A549 (cell line): Measurements from ENCODE around the gene UNC5B. TPM values are rescaled to one million over a fixed set of nuclear protein-coding genes. Genes with fewer than 3 reads are reported as not detected.

Experiments used
- ATAC-seq, 2 experiments: fragments of 200-7000 bp in 1 of 2; fragments of >200 bp in 1 of 2; cut with Nextera tagmentation in 1 of 2; cut with Tn5 transposase in 1 of 2; 3 replicates each; pipeline versions ENCODE4 v1.8.0 to v1.9.1; 2018 to 2020; ENCODE audit warnings: mild to moderate bottlenecking in 1 of 2, moderate library complexity in 1 of 2
- CTCF ChIA-PET: fragments of 300-600 bp; sonication (Branson Sonifier 250); formaldehyde crosslinking; extraction: SDS; loops from one replicate; lab custom pipeline; 2021; ENCODE audit warnings: antibody characterized with exemption, inconsistent platforms; lab: Yijun Ruan, JAX
- POLR2A ChIA-PET: fragments of 350-600 bp; formaldehyde crosslinking; extraction: SDS; loops from one replicate; lab custom pipeline; 2021; ENCODE audit warnings: antibody characterized with exemption, inconsistent platforms; lab: Yijun Ruan, JAX
- DNase-seq, 2 experiments: peaks; one replicate each; pipeline versions ENCODE4 v3.0.0 to v3.0.0-alpha.2; 2011 to 2016; ENCODE audit warnings: low read depth in 1 of 2, low spot score in 1 of 2
- FAIRE-seq: peaks from 2 replicates; lab custom pipeline; 2011; peaks lifted over from hg19 to GRCh38; lab: Jason Lieb, UNC
- H3K27ac ChIP-seq, 2 experiments: fragments of >200 bp; sonication (Bioruptor Twin); formaldehyde crosslinking; 3 replicates each; pipeline ENCODE4 v1.5.1; 2016 to 2017
- H3K4me1 ChIP-seq: fragments of >200 bp; sonication (Bioruptor Twin); formaldehyde crosslinking; 3 replicates; pipeline ENCODE4 v1.6.1; 2016
- H3K4me2 ChIP-seq: fragments of >200 bp; sonication (Bioruptor Twin); formaldehyde crosslinking; 3 replicates; pipeline ENCODE4 v1.6.1; 2016
- H3K4me3 ChIP-seq: fragments of >200 bp; sonication (Bioruptor Twin); formaldehyde crosslinking; 3 replicates; pipeline ENCODE4 v1.5.1; 2016
- H3K9me3 ChIP-seq: fragments of >200 bp; sonication (Bioruptor Twin); formaldehyde crosslinking; 3 replicates; pipeline ENCODE4 v1.6.1; 2016
- ATOH8 ChIP-seq: fragments of 250-450 bp; sonication (Bioruptor Pico); IDR thresholded peaks from 2 replicates; pipeline ENCODE4 v1.5.0; 2020; ENCODE audit warnings: low read depth, mild to moderate bottlenecking, moderate library complexity
- BCL3 ChIP-seq: fragments of >200 bp; sonication (Bioruptor Twin); formaldehyde crosslinking; IDR thresholded peaks from 3 replicates; pipeline ENCODE4 v1.6.1; 2016
- BHLHE40 ChIP-seq: IDR thresholded peaks from 2 replicates; pipeline ENCODE4 v1.6.1; 2012; ENCODE audit warnings: low read depth, low read length, inconsistent platforms
- CHD2 ChIP-seq: fragments of 150-350 bp; IDR thresholded peaks from 2 replicates; pipeline ENCODE4 v1.6.1; 2014; ENCODE audit warnings: low read length; ENCODE audit not compliant: partially characterized antibody
- ESRRA ChIP-seq: fragments of 150-350 bp; IDR thresholded peaks from 2 replicates; pipeline ENCODE4 v1.6.1; 2014; ENCODE audit warnings: mild to moderate bottlenecking, low read length, borderline replicate concordance
- FOSB ChIP-seq: fragments of 250-450 bp; sonication (Bioruptor Pico); IDR thresholded peaks from 2 replicates; pipeline ENCODE4 v1.5.0; 2020; ENCODE audit warnings: mild to moderate bottlenecking, moderate library complexity
- HDAC2 ChIP-seq: fragments of 200-600 bp; sonication (generic); IDR thresholded peaks from 2 replicates; pipeline ENCODE4 v1.6.1; 2016
- HOXB5 ChIP-seq: fragments of 250-450 bp; sonication (Bioruptor Pico); IDR thresholded peaks from 2 replicates; pipeline ENCODE4 v1.5.0; 2020; ENCODE audit warnings: mild to moderate bottlenecking, moderate library complexity
- JUN ChIP-seq, 2 experiments: fragments of >200 bp; sonication (Bioruptor Twin); formaldehyde crosslinking; IDR thresholded peaks; 2 replicates in 1 of 2; 3 replicates in 1 of 2; pipeline ENCODE4 v1.6.1; 2016 to 2017
- KDM5A ChIP-seq: fragments of 200-600 bp; sonication (generic); IDR thresholded peaks from 2 replicates; pipeline ENCODE4 v1.6.1; 2016; ENCODE audit warnings: antibody characterized with exemption, mild to moderate bottlenecking
- MAX ChIP-seq: IDR thresholded peaks from 2 replicates; pipeline ENCODE4 v1.6.1; 2012
- NPAS2 ChIP-seq: fragments of 250-450 bp; sonication (Bioruptor Pico); IDR thresholded peaks from 2 replicates; pipeline ENCODE4 v1.8.0; 2022; ENCODE audit warnings: mild to moderate bottlenecking, moderate library complexity, borderline replicate concordance
- POLR2AphosphoS2 ChIP-seq: conservative IDR thresholded peaks from 2 replicates; pipeline ENCODE4 v1.6.1; 2012; ENCODE audit warnings: low read length, improper control_type of control experiment, inconsistent platforms
- RCOR1 ChIP-seq: fragments of 150-350 bp; IDR thresholded peaks from 2 replicates; pipeline ENCODE4 v1.6.1; 2014; ENCODE audit warnings: antibody characterized with exemption, low read length, low read depth
- REST ChIP-seq: fragments of 200-600 bp; sonication (generic); IDR thresholded peaks from 2 replicates; pipeline ENCODE4 v1.6.1; 2016; ENCODE audit warnings: antibody characterized with exemption, mild to moderate bottlenecking, moderate library complexity
- RNF2 ChIP-seq: fragments of 200-600 bp; sonication (generic); IDR thresholded peaks from 2 replicates; pipeline ENCODE4 v1.6.1; 2016; ENCODE audit warnings: low read depth, mild to moderate bottlenecking, antibody characterized with exemption, moderate library complexity, borderline replicate concordance
- USF2 ChIP-seq: fragments of 450-650 bp; IDR thresholded peaks from 2 replicates; pipeline ENCODE4 v1.6.1; 2014; ENCODE audit warnings: antibody characterized with exemption
- ZFP36 ChIP-seq: fragments of 450-650 bp; IDR thresholded peaks from 2 replicates; pipeline ENCODE4 v1.6.1; 2014; ENCODE audit warnings: borderline replicate concordance; ENCODE audit not compliant: partially characterized antibody
- ZNF302 ChIP-seq: fragments of 250-450 bp; sonication (Bioruptor Pico); IDR thresholded peaks from 2 replicates; pipeline ENCODE4 v1.9.0; 2021; ENCODE audit warnings: inconsistent platforms, mild to moderate bottlenecking, moderate library complexity
- ZSCAN20 ChIP-seq: fragments of 250-450 bp; sonication (Bioruptor Pico); IDR thresholded peaks from 2 replicates; pipeline ENCODE4 v1.8.0; 2022; ENCODE audit warnings: mild to moderate bottlenecking, moderate library complexity
- WGBS: methylation state at CpG from one replicate; pipeline ENCODE4 v1.1.6; 2017; ENCODE audit errors: missing lambda C conversion rate; 5-methylcytosine and 5-hydroxymethylcytosine counted together
- polyA plus RNA-seq, 4 experiments: library from polyadenylated mRNA; depleted of rRNA in 3 of 4; stranded (reverse); fragments of >200 nt; fragmentation: RNase III in 1 of 4; extraction: RNeasy Plus Mini Kit Qiagen cat#74134 plus additional on column Dnase treatment in 1 of 4; gene quantifications; 2 replicates in 3 of 4; 3 replicates in 1 of 4; pipeline ENCODE4 v1.2.3, GENCODE V29; 2011 to 2017
- TF ChIP-seq, protein P1 (sequence below): fragments of >200 bp; sonication (Bioruptor Twin); formaldehyde crosslinking; IDR thresholded peaks from 3 replicates; pipeline ENCODE4 v1.5.1; 2016
- TF ChIP-seq, protein P2 (sequence below): fragments of >200 bp; sonication (Bioruptor Twin); formaldehyde crosslinking; IDR thresholded peaks from 2 replicates; pipeline ENCODE4 v1.6.1; 2016
- TF ChIP-seq, protein P3 (sequence below): IDR thresholded peaks from 2 replicates; pipeline ENCODE4 v1.6.1; 2012

UNC5B gene
- polyA plus RNA-seq, 2 of the 4 experiments (the other 2 are of a cell fraction) = 0.14 to 1.0 TPM

DNA sequence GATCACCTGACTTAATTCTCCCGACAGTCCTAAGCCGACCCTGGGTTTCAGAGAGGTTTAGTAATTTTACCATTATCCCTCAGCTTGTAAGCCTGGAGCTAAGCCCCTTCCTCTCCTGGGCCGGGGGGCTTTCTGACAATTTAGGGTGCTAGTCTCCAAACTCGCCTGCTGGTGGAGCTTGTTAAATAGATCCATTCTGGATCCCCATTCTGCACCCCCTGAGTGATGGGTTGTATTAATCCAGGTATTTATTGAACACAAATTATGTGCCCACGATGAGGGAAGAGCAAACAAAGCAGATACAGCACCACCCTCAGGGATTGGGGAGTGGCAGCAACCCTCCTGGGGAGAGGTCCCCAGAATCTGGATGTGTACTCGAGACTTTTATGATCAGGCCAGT lies 105.4 kb downstream of the UNC5B start:
- no peak for DNase-seq
- peaks cover 14% of the 10 kb centered on the region for H3K4me1 ChIP-seq
- ChIA-PET POLR2A (no interaction called here), CTCF (interaction anchor here (0.7 to 44.0 kb wide), 15 partner anchors 9 to 581 kb away, joined by 3 to 977 read pairs (median 11); partner anchors contain the start of genes CDH23 and VSIR)
- no peak overlapping the region for H3K4me2 ChIP-seq
- WGBS = 77% methylated on average over 6 of the region's 6 CpGs
- no peak for TF ChIP-seq ESRRA
- no peak for TF ChIP-seq KDM5A
- no peak for TF ChIP-seq ATOH8 (CRISPR knock-in tag)
- TF ChIP-seq USF2 = no peak
- no peak for TF ChIP-seq MAX
- no peak for TF ChIP-seq ZFP36
- no peak for TF ChIP-seq ZSCAN20 (CRISPR knock-in tag)
- no peak for TF ChIP-seq RNF2
- no peak for TF ChIP-seq NPAS2
- TF ChIP-seq REST = no peak
- TF ChIP-seq BCL3 = no peak
- no peak for TF ChIP-seq RCOR1
- no peak for TF ChIP-seq JUN (IDR thresholded peaks at IDR 0.05)
- no peak for TF ChIP-seq CHD2
- no peak overlapping the region for H3K4me3 ChIP-seq
- H3K27ac ChIP-seq = no peak overlapping the region
- no peaks in the 10 kb centered on the region for H3K9me3 ChIP-seq
- ATAC-seq = no peak
- FAIRE-seq = no peak

DNA sequence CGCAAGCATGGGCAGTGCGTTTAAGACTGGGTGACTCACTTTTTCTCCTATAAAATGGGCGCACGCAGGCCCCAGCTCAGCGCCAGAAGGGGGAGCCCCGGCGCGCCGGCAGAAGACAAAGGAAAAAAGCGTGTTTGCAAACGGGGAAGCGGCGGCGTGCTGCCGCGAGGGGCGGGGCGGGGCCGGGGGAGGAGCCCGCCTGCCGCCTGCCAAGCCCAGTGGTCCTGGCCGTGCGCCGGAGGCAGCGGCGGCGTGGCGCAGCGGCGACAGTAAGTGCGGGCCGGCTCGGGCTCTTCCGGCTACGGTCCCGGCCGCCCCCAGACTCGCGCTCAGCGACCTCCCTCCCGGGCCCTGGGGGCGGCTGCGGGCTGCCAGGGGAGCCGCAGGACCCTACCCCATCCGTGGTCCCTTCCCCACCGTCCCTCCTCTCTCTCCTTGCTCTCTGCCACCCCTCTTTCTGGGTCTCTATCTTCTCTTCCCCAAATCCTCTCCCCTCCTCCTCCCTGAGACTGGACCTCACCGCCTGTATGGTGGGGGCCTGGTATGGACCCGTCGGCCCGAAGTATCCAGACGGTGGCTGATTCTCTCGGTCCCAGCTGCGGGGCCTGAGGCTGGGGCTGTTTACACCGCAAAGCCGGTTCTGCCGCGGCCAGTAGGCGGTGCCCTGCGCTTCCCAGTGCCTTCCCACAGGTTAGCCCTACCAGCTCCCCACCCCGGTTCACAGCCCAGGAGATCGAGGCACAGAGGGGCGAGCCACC lies 106.9 kb downstream of the UNC5B start, which contains the start of gene SLC29A3:
TSS of gene SLC29A3 (plus strand) at position 218 of the 758 bp plus-strand sequence. CDS start at position 269, 51 bp downstream.
- Histone ChIP-seq H3K4me1 (peaks cover 14% of the 10 kb centered on the region), H3K4me3 (peak within 1 kb of the TSS; percentile 78), H3K4me2 (peak within 1 kb of the TSS; percentile 82), H3K27ac (peak within 1 kb of the TSS; percentile 89 to 96), H3K9me3 (no peaks in the 10 kb centered on the region)
- no peak for FAIRE-seq
- POLR2A ChIA-PET = interaction anchor here (0.6 to 2.6 kb wide), 23 partner anchors 10 to 440 kb away, joined by 3 to 36 read pairs (median 4); partner anchors contain the start of gene CDH23
- WGBS = under 1% methylated on average over 33 of the region's 62 CpGs
- peak; percentile 93 to 96 for ATAC-seq
- CTCF ChIA-PET = interaction anchor here (0.5 to 44.0 kb wide), 54 partner anchors 10 to 578 kb away, joined by 3 to 977 read pairs (median 4); partner anchors contain the start of genes CDH23 and VSIR
- peak; percentile 79 to 83 for DNase-seq
- no peak for TF ChIP-seq ZNF302 (CRISPR knock-in tag)
- peak; percentile 75 for TF ChIP-seq MAX
- TF ChIP-seq RNF2 = no peak
- TF ChIP-seq FOSB (CRISPR knock-in tag) = no peak
- no peak for TF ChIP-seq BHLHE40
- TF ChIP-seq, protein P1, sequence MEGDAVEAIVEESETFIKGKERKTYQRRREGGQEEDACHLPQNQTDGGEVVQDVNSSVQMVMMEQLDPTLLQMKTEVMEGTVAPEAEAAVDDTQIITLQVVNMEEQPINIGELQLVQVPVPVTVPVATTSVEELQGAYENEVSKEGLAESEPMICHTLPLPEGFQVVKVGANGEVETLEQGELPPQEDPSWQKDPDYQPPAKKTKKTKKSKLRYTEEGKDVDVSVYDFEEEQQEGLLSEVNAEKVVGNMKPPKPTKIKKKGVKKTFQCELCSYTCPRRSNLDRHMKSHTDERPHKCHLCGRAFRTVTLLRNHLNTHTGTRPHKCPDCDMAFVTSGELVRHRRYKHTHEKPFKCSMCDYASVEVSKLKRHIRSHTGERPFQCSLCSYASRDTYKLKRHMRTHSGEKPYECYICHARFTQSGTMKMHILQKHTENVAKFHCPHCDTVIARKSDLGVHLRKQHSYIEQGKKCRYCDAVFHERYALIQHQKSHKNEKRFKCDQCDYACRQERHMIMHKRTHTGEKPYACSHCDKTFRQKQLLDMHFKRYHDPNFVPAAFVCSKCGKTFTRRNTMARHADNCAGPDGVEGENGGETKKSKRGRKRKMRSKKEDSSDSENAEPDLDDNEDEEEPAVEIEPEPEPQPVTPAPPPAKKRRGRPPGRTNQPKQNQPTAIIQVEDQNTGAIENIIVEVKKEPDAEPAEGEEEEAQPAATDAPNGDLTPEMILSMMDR = peak; percentile 81
- 0 out of 2 replicates have a peak, but pooled peaks have one; percentile 79 for TF ChIP-seq RCOR1
- TF ChIP-seq HDAC2 = peak; percentile 88; the same call in 1 of the 2 replicates
- TF ChIP-seq NPAS2 = no peak
- no peak for TF ChIP-seq HOXB5 (CRISPR knock-in tag)
- TF ChIP-seq, protein P2, sequence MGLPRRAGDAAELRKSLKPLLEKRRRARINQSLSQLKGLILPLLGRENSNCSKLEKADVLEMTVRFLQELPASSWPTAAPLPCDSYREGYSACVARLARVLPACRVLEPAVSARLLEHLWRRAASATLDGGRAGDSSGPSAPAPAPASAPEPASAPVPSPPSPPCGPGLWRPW = no peak
- TF ChIP-seq POLR2AphosphoS2 = no peak
- TF ChIP-seq, protein P3, sequence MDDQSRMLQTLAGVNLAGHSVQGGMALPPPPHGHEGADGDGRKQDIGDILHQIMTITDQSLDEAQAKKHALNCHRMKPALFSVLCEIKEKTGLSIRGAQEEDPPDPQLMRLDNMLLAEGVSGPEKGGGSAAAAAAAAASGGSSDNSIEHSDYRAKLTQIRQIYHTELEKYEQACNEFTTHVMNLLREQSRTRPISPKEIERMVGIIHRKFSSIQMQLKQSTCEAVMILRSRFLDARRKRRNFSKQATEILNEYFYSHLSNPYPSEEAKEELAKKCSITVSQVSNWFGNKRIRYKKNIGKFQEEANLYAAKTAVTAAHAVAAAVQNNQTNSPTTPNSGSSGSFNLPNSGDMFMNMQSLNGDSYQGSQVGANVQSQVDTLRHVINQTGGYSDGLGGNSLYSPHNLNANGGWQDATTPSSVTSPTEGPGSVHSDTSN = no peak
